Measurements from ENCODE around the gene VPS26C. TPM values are rescaled to one million over a fixed set of nuclear protein-coding genes. Genes with fewer than 3 reads are reported as not detected.

The VPS26C gene
- polyA plus RNA-seq, 1 donor: 29.3 TPM

DNA sequence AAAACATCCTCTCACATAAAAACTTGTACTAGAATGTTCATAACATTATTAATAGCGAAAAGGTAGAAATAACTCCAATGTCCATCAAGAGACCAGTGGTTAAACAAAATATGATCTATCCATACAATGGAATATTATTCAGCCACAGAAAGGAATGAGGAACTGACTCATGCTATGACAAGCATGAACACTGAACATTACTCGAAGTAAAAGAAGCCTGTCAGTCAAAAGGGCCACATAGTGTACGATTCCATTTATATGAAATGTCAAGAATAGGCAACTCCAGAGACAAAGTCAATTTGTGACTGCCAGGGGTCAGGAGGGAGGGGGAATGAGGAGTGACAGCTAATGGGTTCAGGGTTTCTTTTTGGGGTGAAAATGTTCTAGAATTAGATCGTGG is 2.3 kb downstream of the VPS26C start:
- DNase-seq (ENCODE audit: low read depth): no peak

DNA sequence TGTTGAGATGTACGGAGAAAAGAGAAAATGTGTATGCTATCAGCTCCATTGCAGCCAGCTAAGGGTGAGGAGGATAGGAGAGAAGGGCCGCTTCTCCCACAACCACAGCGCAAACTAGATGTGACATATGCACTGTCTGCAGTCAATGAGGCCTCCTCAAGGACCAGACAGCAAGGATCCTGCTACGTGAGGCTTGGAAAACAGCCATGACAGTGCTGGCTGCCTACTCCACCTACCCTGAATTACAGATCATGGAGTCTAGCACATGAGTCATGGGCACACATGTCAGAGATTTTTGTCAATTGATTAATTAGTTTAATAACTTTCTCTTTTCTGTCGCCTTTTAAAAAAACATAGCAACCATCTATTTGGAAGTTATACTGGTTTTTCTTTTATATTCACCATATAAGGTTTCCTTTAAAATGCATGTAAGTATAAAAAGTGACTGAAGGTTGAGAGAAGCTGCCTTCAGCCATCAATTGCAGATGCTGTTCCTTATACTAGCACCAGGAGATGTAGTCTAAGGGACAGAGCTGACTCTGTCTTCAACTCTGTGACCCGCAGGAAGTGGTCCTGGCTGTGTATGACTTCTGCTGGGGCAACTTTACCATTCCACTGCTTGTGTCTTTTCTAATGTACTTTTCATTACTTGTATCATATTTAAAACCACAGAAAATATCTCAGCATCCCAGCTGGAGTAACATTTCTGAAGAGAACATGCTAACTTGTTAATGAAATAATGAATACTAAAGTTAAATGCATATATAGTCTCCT is 3.1 kb downstream of the VPS26C start:
- DNase-seq (ENCODE audit: low read depth): no peak

DNA sequence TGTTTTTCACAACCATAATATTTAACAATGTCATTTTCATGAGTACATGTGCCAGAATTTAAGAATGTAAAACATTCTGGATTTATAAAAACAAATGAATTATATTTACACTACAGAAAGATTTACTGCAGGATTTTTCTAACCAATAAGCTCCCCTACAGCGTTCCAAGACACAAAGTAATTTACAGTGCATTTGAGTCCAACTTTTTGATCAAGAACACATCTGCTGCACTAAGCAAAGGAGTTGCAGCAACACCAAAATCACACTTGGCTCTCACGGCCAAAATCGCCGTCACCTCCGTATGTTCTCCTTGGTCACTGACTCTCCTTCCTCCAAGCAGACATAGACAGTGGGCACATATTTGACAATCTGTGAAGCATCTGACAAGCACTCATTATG is 7.7 kb downstream of the VPS26C start:
- DNase-seq (ENCODE audit: low read depth): no peak

DNA sequence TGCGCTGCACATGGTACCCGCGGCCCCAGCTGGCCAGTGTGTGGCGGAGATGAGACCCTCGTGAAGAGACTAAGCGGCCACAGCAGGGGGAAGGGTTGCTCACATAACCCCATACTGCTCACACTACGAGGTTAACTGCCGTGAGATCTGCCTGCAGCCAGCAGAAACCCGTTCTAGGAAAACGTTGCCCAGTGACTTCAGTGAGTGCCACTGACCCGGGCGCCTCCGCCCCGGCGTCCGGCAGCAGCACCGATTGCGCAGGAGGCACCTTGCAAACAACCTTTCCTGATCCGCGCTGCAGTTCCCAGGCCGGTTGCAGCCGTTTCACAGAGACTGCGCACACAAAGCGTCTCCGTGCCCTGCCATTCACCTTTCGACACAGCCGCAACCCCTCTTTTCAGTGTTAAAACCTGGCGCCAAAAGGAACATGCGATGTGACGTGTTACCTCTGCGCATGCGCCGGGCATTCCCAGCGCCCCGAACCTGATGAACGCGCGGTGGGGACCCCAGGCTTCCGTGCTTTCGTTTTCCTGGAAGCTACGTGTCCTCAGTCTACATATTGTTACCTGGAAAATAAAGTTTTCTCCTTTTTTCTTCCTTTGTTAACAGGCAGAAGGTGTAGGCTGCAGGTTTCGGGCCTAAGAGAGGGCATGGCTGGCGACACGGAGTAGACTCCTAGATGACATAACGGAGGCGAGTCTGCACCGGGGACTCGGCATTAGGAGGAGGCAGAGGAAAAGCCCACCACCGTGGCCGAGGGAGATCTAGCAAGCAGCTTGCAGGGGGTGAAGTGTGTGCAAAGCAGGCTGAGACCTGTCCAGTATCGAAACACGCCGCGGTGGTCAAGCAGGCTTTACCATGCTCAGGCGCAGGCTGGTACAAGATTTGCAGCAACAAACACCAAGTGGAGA is 8.9 kb downstream of the VPS26C start:
- DNase-seq (ENCODE audit: low read depth): no peak

DNA sequence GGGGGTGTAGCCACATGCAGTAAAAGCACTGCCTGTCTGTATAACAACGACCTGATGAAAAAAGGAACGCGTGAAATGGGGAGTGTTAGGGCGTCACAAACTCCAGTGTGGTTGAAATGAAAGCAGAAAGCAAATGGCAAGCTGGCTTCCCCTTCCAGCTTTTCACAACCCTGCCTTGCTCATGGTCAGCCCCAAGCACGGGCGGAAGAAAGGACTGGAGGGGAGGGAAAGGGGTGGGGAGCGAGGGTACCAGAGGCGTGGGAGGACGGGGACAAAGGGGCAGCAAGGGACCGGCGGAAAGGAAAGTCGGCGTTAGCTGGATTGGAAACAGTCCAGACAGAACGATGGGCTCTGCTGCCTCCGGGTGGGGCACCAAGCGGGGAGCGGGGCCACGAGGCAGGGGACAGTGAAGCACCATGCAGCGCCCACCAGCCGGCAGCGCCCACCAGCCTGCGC is 9.6 kb downstream of the VPS26C start:
- no peak for DNase-seq (ENCODE audit: low read depth)

DNA sequence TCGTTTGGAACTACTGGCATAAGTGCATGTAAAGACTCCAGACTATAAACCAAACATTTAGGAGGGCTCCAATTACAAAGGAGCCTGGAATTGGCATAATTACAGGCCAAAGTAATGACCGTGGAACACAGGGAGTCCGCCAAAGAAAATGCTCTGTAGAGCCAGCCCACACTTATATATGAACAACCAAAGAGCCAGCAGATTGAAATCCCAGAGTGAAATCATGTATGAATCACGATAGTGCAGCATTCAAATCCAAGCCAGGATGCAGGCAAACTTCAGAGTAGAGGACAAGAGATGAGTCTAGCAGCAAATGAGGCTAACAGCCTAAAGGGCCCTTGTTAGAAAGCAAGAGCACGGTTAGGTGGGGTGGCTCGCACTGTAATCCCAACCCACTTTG is 13.1 kb downstream of the VPS26C start:
- DNase-seq (ENCODE audit: low read depth): no peak

DNA sequence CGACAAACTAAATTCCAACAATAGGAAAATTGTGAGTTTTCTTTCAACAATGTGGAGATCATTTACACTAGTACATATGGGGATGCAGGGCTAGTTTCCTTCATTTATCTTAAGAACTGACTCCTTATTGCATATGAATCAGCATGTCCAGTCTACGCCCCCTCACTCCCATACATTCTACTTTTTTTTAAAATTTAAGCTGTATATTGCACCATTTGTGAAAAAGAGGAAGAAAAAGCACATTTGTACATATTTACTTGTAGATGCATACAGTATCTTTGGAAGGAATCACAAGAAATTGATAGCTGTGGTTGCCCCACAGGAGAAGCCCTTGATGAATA is 15.9 kb downstream of the VPS26C start:
- no peak for DNase-seq (ENCODE audit: low read depth)

DNA sequence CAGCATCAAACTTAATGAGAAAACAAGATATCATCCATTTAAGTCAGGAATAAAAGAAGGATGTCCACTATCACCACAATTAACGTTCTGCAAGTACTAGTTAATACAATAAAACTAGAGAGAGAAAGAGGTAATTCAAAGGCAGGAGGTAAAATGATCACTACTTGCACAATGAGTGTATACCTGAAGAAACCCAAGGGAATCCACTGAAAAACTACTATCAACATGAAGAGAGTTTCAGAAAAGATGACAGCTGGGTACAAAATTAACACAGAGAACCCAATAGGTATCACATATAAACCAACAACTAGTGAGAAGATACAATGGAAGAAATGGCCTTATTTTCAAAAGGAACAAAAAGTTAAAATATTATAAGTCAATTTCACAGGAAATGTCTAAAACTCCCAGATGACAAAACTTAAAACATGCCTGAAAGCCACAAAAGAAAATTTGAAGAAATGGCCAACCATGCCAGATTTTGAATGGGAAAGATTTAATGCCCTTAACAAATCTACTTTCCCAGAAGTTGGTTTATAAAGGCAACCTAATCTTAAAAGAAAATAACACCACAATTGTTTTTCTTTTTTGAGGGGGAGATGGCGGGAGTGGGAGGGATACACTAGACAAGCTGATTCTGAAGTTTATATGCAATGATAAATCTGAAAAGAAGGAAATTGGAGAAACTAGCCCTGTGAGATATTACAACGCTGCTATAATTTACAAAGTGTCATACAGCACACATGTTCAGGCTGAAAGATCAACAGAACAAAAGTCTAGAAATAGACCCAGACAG is 17.8 kb downstream of the VPS26C start:
- DNase-seq (ENCODE audit: low read depth): no peak

DNA sequence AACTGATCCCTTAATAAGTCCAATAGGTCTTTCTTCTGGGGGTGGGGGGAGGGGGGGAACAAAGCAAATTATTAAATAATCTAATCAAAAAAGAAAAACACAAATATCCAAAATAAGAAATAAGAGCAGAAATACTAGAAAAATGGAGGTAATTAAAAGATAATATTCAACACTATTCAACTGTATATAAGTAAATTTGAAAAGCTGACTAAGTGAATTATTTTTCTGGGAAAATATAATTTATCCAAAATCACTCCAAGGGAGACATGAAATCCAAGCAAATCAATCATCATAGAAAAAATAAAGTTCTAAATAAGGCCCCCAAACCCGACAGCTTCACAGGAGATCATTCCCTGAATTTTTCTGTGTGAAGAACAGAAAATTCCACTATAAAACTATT is 18.8 kb downstream of the VPS26C start:
- DNase-seq (ENCODE audit: low read depth): no peak

DNA sequence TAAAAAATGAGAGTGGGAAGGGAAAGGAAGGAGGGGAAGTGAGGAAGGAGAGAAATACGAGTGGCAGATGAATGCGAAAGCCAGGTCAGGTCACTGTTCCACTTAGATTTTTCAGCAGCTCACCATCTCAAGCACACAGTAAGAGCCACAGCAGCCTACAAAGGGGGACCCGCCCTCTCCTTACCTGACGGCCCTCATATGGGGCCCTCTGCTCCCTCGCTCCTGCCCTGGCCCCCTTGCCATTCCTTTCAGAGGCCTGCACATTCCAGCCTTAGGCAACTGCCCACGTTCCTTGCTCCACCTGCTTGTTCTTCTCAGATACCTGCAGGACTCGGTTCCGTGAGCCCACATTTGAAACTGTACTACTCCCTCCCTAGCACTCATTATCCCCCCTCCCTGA is 22.0 kb downstream of the VPS26C start:
- DNase-seq (ENCODE audit: low read depth): no peak

DNA sequence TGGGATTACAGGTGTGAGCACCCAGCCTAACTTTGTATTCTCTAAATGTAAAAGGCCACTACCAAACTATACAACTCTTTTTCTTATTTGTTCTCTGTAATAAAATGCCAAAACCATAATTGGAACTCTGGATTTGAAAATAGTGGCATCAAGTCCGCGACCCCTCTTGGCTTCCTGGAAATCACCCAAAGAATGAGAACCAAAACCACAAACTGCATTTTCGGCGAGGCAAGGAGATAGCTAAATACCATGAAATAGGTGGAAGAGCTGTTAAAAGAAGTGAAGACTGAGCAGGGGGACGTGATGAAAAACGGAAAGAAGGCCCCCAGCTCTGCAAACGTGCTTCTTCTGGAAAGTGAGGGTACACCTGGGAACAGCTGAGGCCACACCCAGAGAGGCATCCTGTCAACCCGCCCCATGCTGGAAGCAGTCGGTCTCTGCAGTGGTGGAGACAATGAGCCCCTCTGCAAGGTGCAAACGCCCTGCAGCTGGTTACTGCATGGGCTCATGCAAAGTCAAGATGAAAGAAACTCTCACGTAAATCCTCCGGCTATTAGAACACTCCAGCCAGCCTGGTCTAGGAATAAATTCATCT is 22.5 kb downstream of the VPS26C start:
- DNase-seq (ENCODE audit: low read depth): no peak

DNA sequence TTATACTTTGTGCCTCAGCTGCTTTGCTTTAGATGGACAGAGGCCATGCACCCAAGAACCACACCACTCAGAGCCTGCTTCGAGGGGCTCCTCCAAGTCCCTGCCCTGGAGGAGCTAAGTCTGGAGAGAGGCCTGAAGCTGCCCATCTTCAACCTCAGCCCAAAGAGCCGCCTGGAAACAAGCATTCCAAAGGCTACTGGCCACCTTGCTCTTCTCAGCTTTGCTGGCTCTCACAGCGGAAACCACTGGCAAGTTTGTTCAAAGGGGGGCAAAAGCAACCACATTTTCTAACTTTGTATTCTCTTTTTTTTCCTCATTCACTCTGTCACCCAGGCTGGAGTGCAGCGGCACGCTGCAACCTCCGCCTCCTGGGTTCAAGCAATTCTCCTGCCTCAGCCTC is 23.2 kb downstream of the VPS26C start:
- no peak for DNase-seq (ENCODE audit: low read depth)

DNA sequence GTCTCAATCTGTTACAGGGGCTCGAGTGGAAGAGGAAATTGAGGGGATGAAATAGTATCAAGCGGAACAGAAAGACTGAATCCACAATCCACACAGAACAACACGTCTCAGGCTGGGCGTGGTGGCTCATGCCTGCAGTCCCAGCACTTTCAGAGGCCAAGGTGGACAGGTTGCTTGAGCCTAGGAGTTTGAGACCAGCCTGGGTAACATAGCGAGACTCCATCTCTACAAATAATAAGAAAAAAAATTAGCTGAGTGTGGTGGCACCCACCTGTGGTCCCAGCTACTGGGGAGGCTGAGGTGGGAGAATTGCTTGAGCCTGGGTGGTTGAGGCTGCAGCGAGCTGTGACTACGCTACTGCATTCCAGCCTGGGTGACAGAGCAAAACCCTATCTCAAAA is 25.7 kb downstream of the VPS26C start:
- no peak for DNase-seq (ENCODE audit: low read depth)

DNA sequence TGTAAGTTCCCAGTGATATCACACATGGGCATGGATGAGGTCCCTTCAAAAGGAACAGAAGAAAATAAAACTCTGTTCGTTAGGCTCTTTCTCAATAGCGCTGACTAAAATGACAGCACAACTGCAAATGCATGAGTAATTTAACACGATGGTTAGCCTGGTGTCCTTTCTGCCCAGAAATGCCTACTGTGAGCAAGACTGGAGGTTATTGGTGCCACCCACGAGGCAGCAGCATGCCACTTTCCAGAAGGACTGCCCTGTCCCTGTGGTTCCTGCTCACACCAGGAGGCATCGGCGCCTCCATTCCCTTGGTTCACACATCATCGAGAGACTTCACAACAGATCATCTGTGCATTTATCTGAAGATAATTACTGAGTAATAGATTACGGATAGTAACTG is 26.2 kb downstream of the VPS26C start:
- DNase-seq (ENCODE audit: low read depth): no peak

DNA sequence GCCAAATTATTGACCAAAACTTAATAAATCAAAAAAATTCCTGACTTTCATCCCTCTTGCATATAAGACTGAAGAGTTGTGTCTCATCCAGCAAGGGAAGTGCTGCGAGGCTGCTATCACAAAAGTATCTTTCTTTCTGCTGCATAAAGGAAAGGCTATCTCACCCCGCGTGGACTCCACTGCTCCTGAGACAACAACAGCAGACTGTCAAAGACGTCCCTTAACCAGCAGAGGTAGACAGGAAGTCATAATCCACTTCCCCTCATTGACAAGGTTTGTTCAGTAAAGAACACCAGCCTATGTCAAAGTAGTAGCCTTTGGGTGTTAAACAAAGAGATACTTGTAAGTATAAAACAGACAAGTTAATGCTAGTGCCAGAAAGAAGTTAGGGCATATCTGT is 29.4 kb downstream of the VPS26C start:
- no peak for DNase-seq (ENCODE audit: low read depth)

DNA sequence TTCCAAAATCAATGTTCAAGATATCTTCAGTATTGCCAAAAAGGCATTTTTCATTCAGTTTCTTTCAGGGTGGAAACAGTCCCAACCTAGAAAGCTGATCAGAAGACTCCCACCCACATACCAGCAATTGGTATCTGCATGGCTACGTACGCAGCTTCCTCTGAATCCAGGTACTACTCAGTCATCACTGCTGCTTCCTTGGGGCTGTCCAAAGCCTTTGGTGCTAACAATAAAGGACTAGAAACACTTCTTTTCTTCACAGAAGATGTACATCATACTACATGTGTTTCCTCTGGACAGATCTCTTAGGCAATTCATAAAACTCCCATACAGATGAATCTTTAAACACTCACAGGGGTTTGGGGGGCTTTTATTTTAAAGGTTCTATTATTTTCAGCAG is 29.8 kb downstream of the VPS26C start:
- DNase-seq (ENCODE audit: low read depth): no peak

DNA sequence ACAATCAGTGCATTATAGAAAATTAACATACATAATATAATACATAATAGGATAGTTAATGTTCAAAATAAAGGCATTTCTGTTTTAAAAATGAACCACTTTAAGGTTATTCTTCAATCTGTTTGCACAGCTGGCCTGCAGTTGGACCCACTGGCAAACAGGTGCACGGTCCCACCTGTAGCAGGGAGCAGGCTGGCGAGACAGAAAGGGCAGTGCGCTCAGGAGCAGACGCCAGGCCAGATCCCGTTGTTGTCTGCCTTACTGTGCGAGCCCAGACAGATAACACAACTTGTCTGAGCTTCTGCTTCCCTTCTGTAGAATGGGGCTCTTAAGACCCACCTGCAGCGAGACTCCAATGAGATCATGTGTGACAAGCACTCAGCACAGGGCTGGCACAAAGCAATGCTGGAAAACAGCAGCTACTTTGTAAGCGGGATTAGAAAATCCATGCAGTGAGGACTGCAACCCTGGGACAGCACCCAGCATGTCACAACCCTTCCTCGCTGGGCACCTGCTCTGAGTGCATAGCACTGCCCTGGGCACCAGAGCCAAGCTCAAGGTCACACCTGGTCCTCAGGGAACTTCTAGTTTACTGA is 33.5 kb downstream of the VPS26C start:
- no peak for DNase-seq (ENCODE audit: low read depth)

DNA sequence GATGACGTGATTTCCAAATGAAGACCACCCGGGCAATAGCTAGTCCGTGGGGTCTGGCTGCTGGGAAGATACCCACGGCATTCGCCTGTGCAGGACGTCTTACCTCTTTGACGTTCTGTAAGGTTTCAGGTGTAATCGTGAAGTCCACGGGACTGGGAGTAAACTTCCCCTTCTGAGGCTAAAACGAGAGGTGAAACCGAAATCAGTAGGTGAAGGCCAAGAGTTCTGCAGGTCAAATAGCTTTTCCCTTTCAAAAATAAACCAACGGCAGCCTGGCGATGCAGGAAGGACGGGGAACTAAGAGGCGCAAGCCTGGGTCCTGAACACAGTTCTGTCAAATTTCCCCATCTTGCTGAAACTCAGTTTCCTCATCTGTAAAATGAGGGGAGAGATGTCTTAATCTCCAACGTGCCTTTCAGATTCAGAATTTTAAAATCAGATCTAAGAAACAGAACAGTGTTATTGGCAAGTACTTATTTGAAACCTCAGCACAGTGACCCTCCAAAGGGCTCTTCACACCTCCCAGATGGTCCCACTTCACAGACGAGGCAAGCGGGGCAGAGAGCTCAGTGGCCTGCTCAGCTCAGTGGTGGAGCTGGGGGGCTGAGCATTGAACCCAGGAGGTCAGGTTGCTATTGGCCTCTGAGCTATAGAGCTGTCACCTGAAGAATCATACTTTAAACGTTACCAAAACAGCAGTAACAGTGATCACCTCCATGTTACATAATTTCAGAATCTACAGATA is 34.7 kb downstream of the VPS26C start:
- DNase-seq (ENCODE audit: low read depth): no peak

DNA sequence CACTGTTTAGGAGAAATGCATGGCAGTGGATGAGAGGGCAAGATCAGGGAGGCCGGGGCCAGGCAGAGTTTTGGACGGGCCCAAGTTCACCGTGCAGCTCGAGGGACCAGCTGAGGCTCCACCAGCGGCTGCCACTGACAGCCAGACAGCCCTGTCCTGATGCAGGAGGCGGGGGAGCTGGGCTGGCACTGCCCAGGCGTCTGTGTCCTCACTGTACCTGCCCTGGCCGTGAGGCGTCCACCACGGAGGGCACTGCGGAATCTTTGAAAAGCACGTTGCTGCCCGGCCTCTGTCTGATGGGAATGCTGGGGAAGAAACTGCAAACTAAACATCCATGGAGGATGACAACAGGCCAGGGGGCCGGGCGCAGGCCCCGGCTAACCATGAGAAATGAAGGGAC is 35.5 kb downstream of the VPS26C start:
- no peak for DNase-seq (ENCODE audit: low read depth)

DNA sequence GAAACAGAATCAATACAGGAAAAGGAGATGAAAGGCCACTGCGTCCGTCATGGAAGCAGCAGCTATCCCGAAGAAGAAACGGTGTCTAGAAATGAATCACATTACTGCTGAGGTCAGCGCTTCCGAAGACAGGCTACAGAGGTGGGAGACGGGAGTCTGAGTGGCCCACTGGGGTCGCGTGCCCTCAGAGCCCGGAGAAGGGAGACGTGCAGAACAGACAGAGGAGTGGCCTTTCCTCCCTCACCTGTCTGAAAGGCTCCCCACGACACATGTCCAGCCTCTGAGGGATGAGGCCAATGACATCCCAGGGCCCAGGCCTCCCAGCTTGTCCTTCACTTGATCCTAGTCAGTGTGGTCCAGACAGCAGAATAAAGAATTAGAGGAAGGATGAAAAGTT is 35.9 kb downstream of the VPS26C start:
- DNase-seq (ENCODE audit: low read depth): no peak
